ENCODE results near the gene ORAI2. TPM values are rescaled to one million over a fixed set of nuclear protein-coding genes. Genes with fewer than 3 reads are reported as not detected.

ORAI2 gene
- total RNA-seq: 8.0 and 15.7 TPM in 2 replicates

DNA sequence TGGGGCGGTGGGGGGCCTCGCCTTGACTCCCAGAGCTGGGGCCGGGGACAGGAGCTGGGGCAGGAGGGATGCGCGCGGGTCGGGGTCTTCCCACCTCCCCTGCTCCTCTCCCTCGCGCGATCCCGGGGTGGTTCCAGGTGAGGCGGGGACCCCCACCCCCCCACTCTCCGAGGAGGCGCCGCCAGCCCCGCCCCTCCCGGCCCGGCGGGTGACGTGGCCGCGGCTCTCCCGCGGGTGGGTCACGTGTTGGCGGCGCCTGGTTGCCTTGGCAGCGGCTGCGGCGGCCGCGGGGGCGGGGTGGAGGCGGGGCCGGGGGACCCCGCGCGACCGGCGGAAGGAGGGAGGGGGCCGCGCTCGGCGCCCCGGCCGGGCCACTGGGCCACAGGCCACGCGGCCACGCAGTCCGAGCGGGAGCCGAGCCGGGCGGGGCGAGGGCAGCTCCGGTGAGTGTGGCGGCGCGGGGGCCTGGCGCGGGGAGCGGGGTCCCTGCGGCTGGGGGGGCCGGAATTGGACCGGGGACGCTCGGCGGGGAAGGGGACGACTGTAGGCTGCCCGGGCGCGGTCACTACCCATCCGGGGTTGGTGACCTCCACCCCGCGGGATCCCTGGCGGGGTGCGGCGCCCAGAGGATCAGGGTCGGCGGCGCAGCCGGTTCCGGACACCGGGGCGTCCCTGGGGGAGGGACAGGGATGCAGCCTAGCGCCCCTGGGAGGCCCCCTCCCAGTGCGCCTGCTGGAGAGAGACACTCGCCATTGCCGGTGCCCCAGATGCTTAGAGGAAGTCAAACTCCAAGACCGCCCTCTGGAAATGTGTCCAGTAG is at the start of gene ORAI2:
Gene ORAI2 (plus strand): TSS at position 357 of the 820 bp plus-strand sequence. CDS start 5,382 bp downstream, outside the sequence.

DNA sequence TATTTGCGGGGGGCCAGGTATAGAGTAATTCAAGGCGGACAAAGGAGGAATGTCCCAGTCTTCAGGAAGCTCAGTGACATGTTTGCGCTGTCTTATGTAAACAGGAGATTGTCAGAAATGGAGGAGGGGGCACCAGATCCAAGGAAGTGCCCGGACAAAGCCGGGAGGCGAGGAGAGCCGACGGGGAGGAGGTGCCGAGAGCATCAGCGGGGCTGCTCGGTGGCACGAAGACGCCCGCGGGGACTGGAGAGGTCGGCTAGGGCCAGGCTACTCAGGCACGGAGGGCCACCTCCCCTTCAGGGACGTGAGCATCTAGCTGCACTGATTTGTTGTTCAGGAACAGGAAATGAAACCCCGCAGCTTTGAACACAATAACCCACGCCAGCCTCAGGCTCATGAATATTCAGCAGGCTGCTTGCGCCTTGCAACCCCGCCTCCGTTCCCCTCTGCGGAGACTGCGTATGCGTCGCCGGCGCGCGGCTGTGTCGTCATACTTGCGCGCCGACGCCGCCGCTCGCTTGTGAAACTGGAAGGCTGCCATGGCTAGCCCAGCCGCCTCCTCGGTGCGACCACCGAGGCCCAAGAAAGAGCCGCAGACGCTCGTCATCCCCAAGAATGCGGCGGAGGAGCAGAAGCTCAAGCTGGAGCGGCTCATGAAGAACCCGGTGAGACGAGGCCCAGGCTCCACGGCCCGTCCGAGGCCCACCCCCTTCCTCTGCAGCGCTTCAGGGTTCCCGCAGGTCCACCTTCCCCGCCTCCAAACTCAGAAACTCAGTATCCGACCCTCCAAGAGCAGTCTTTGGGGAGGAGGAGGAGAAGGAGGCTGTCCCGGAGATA is 37.3 kb upstream of the ORAI2 start, which contains the start of gene PRKRIP1:
Gene PRKRIP1 (plus strand): TSS at position 491 of the 837 bp plus-strand sequence. CDS start 49 bp downstream, at position 540.

GRCh38 chr7:102464577-102465280 is 31.4 kb downstream of the ORAI2 start, which contains the start of the genes ALKBH4 and LRWD1:
Gene ALKBH4 (minus strand): TSS chr7:102464863. CDS start chr7:102464836, 27 bp downstream.
Gene LRWD1 (plus strand): TSS chr7:102464984. CDS start chr7:102465081, 97 bp downstream.

GRCh38 chr7:102478314-102479208 is 45.2 kb downstream of the ORAI2 start, which contains the start of gene POLR2J:
Gene POLR2J (minus strand): TSS chr7:102478922. CDS start chr7:102478860, 62 bp downstream.

Other genes starting within 250 kb of the ORAI2 start
- gene SH2B2, start 146.7 kb upstream of the ORAI2 start, total RNA-seq: 4.0 and 6.1 TPM in 2 replicates
- not detected in 2 replicates for gene SPDYE6, start 77.1 kb upstream of the ORAI2 start, total RNA-seq
- gene PRKRIP1, start 37.2 kb upstream of the ORAI2 start, total RNA-seq: 13.3 and 15.0 TPM in 2 replicates
- gene ALKBH4, start 31.3 kb downstream of the ORAI2 start, total RNA-seq: 11.8 and 14.9 TPM in 2 replicates
- 14.4 and 31.0 TPM in 2 replicates for gene LRWD1, start 31.4 kb downstream of the ORAI2 start, total RNA-seq
- 24.7 and 40.1 TPM in 2 replicates for gene POLR2J, start 45.3 kb downstream of the ORAI2 start, total RNA-seq
- gene RASA4B, start 84.2 kb downstream of the ORAI2 start, total RNA-seq: 0.51 and 2.5 TPM in 2 replicates
- 106 and 157 TPM in 2 replicates for gene UPK3BL2, start 110.1 kb downstream of the ORAI2 start, total RNA-seq
- gene SPDYE2, start 117.7 kb downstream of the ORAI2 start, total RNA-seq: not detected in 2 replicates
- gene POLR2J3, start 139.0 kb downstream of the ORAI2 start, total RNA-seq: 3.4 and 10.8 TPM in 2 replicates
- gene RASA4, start 183.2 kb downstream of the ORAI2 start, total RNA-seq: 5.6 and 11.8 TPM in 2 replicates
- gene UPK3BL1, start 209.2 kb downstream of the ORAI2 start, total RNA-seq: 1,784 and 2,271 TPM in 2 replicates
- not detected in 2 replicates for gene SPDYE2B, start 216.7 kb downstream of the ORAI2 start, total RNA-seq
- gene POLR2J2, start 238.1 kb downstream of the ORAI2 start, total RNA-seq: 0.19 and 4.0 TPM in 2 replicates

Measured in airway epithelial cell (primary cell).